Measurements from ENCODE around the gene TRAPPC2L. TPM values are rescaled to one million over a fixed set of nuclear protein-coding genes. Genes with fewer than 3 reads are reported as not detected.

The TRAPPC2L gene
- total and polyA plus RNA-seq, 10 of the 15 experiments (the other 5 are each of a cell fraction or from before 2014, with no cell fraction given) = 56.3 to 363 (median 118) TPM

DNA sequence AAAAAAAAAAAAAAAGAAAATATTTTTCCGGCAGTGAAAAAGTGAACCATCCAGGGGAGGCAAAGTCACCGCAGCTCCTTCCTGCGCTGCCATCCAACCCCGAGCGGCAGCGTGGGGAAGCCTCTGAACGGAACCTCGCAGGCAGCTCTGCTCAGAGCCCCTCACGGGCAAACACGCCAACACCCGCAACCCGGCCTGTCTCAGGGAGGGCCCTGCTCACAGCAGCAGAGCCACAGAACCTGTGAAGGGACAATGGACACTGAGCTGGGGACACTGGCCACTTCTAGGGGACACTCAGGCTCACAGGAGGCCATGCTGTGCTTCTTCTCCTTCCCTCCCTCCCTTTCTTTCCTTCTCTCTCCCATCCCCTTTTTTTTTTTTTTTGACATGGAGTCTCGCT lies 23.8 kb upstream of the TRAPPC2L start (continued):
- no peak for TF ChIP-seq SREBF1 (IDR thresholded peaks at IDR 0.05; ENCODE audit: low read length)
- TF ChIP-seq, protein P1, sequence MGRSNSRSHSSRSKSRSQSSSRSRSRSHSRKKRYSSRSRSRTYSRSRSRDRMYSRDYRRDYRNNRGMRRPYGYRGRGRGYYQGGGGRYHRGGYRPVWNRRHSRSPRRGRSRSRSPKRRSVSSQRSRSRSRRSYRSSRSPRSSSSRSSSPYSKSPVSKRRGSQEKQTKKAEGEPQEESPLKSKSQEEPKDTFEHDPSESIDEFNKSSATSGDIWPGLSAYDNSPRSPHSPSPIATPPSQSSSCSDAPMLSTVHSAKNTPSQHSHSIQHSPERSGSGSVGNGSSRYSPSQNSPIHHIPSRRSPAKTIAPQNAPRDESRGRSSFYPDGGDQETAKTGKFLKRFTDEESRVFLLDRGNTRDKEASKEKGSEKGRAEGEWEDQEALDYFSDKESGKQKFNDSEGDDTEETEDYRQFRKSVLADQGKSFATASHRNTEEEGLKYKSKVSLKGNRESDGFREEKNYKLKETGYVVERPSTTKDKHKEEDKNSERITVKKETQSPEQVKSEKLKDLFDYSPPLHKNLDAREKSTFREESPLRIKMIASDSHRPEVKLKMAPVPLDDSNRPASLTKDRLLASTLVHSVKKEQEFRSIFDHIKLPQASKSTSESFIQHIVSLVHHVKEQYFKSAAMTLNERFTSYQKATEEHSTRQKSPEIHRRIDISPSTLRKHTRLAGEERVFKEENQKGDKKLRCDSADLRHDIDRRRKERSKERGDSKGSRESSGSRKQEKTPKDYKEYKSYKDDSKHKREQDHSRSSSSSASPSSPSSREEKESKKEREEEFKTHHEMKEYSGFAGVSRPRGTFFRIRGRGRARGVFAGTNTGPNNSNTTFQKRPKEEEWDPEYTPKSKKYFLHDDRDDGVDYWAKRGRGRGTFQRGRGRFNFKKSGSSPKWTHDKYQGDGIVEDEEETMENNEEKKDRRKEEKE (IDR thresholded peaks at IDR 0.05) = no peak
- no peak for TF ChIP-seq TCF12 (IDR thresholded peaks at IDR 0.05; ENCODE audit: low read depth, low read length)
- TF ChIP-seq NR2C2 (IDR thresholded peaks at IDR 0.05; ENCODE audit: borderline replicate concordance, control insufficient read depth, insufficient read length, low read depth) = no peak

DNA sequence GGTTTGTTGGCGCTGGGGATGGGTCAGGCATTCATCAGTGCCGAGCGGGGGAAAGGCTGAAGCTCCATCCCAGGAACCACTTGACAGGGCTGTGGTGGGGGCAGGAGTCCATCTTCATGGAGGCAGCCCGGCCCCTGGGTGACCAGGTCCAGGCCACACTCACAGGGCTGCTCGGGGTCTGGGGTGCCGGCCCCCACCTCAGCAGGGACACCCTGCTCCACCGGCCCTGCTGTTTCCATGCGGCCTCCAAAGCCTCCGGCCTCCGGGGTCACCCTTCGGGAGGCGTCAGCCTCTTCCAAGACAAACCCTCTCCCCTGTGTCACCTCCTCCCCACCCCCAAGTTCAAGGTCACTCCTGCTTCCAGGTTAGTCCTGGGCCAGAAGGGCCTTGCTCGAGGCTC lies 22.3 kb upstream of the TRAPPC2L start:
- no peaks in the 10 kb centered on the region; a peak in 1 of 4 replicates for H3K36me3 ChIP-seq (ENCODE audit: control insufficient read depth in 2 of 2, insufficient read depth in 2 of 2, low read length in 1 of 2)
- H4K20me1 ChIP-seq (ENCODE audit: control insufficient read depth, insufficient read depth) = no peaks in the 10 kb centered on the region
- no peak overlapping the region for H3K27ac ChIP-seq (ENCODE audit: control insufficient read depth, insufficient read depth)
- ChIA-PET CTCF (no interaction called here), POLR2A (no interaction called here), RAD21 (ENCODE audit: unreplicated experiment) (no interaction called here), SMC1A (ENCODE audit: uncharacterized antibody, unreplicated experiment) (no interaction called here)
- WGBS (ENCODE audit: insufficient coverage, insufficient replicate concordance, low lambda C conversion rate, missing lambda C conversion rate) = 93% methylated on average over 13 of the region's 13 CpGs
- H3K4me1 ChIP-seq (ENCODE audit: control insufficient read depth, insufficient read depth, low read length) = no peaks in the 10 kb centered on the region
- TF ChIP-seq MTA3 (IDR thresholded peaks at IDR 0.05; ENCODE audit: borderline replicate concordance, low read length) (no peak), CHD1 (IDR thresholded peaks at IDR 0.05; ENCODE audit: low read depth, low read length) (no peak), SIX5 (IDR thresholded peaks at IDR 0.05; ENCODE audit: low read depth, low read length, severe bottlenecking) (no peak), ZZZ3 (IDR thresholded peaks at IDR 0.05; ENCODE audit: control insufficient read depth, insufficient read length, low read depth) (no peak), MTA2 (IDR thresholded peaks at IDR 0.05; ENCODE audit: low read depth) (no peak), ESRRA (IDR thresholded peaks at IDR 0.05; ENCODE audit: low read length) (no peak)
- TF ChIP-seq, protein P2, sequence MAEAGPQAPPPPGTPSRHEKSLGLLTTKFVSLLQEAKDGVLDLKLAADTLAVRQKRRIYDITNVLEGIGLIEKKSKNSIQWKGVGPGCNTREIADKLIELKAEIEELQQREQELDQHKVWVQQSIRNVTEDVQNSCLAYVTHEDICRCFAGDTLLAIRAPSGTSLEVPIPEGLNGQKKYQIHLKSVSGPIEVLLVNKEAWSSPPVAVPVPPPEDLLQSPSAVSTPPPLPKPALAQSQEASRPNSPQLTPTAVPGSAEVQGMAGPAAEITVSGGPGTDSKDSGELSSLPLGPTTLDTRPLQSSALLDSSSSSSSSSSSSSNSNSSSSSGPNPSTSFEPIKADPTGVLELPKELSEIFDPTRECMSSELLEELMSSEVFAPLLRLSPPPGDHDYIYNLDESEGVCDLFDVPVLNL (IDR thresholded peaks at IDR 0.05; ENCODE audit: low read depth, low read length) = no peak
- TF ChIP-seq, protein P3, sequence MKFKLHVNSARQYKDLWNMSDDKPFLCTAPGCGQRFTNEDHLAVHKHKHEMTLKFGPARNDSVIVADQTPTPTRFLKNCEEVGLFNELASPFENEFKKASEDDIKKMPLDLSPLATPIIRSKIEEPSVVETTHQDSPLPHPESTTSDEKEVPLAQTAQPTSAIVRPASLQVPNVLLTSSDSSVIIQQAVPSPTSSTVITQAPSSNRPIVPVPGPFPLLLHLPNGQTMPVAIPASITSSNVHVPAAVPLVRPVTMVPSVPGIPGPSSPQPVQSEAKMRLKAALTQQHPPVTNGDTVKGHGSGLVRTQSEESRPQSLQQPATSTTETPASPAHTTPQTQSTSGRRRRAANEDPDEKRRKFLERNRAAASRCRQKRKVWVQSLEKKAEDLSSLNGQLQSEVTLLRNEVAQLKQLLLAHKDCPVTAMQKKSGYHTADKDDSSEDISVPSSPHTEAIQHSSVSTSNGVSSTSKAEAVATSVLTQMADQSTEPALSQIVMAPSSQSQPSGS (IDR thresholded peaks at IDR 0.05; ENCODE audit: low read length) = no peak
- TF ChIP-seq, protein P4, sequence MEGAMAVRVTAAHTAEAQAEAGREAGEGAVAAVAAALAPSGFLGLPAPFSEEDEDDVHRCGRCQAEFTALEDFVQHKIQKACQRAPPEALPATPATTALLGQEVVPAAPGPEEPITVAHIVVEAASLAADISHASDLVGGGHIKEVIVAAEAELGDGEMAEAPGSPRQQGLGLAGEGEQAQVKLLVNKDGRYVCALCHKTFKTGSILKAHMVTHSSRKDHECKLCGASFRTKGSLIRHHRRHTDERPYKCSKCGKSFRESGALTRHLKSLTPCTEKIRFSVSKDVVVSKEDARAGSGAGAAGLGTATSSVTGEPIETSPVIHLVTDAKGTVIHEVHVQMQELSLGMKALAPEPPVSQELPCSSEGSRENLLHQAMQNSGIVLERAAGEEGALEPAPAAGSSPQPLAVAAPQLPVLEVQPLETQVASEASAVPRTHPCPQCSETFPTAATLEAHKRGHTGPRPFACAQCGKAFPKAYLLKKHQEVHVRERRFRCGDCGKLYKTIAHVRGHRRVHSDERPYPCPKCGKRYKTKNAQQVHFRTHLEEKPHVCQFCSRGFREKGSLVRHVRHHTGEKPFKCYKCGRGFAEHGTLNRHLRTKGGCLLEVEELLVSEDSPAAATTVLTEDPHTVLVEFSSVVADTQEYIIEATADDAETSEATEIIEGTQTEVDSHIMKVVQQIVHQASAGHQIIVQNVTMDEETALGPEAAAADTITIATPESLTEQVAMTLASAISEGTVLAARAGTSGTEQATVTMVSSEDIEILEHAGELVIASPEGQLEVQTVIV (IDR thresholded peaks at IDR 0.05; ENCODE audit: borderline replicate concordance, partially characterized antibody) = no peak
- in situ Hi-C loops (cut with MboI) = no loop called here
- H3K4me2 ChIP-seq (ENCODE audit: control insufficient read depth, insufficient read depth) = no peak overlapping the region
- H3K27me3 ChIP-seq (replicated peaks in 1 of 2; ENCODE audit: control insufficient read depth in 2 of 2, insufficient read depth in 2 of 2, low read length in 1 of 2) = no peaks in the 10 kb centered on the region
- H2AFZ ChIP-seq (ENCODE audit: control insufficient read depth, low read depth, low read length) = no peak overlapping the region
- no TSS peak for BruUV-seq (replicated peaks)
- H3K4me3 ChIP-seq = no peak overlapping the region
- no peak overlapping the region for H3K9ac ChIP-seq (ENCODE audit: control insufficient read depth, insufficient read depth, low read length)
- ATAC-seq = no peak
- no peaks in the 10 kb centered on the region for H3K9me3 ChIP-seq (replicated peaks; ENCODE audit: control insufficient read depth, insufficient read depth, low read length)
- FAIRE-seq = no peak
- intact Hi-C loops (cut with micrococcal nuclease; ENCODE audit: unreplicated experiment) = no loop called here
- H3K79me2 ChIP-seq (ENCODE audit: control insufficient read depth, insufficient read depth, low read length) = no peaks in the 10 kb centered on the region
- DNase-seq (ENCODE audit: low read depth, low spot score) = no peak

All from GM12878 (cell line).